HepG2 (cell line): ENCODE measurements around the gene MYO3B. TPM values are rescaled to one million over a fixed set of nuclear protein-coding genes. Genes with fewer than 3 reads are reported as not detected.

ENCODE experiments used
- ATAC-seq: fragments of 200-7000 bp; cut with Tn5 transposase; 3 replicates; pipeline ENCODE4 v1.9.1; 2020; ENCODE audit warnings: mild to moderate bottlenecking, moderate library complexity
- BruUV-seq: library from RNA; stranded (reverse); fragments of 400-500 nt; replicated peaks from 2 replicates; lab custom pipeline; 2021; lab: Mats Ljungman, UMichigan
- CTCF ChIA-PET: fragments of 300-600 bp; formaldehyde crosslinking; extraction: SDS; loops from one replicate; lab custom pipeline; 2021; ENCODE audit warnings: low total read pairs, inconsistent platforms, low intra/inter-chr PET ratio; lab: Yijun Ruan, JAX
- POLR2A ChIA-PET: fragments of 350-600 bp; sonication (Branson Sonifier 250); formaldehyde crosslinking; loops from one replicate; lab custom pipeline; 2020; ENCODE audit warnings: antibody characterized with exemption, inconsistent platforms; lab: Yijun Ruan, JAX
- DNase-seq: peaks from one replicate; pipeline ENCODE4 v3.0.0-alpha.2; 2015; ENCODE audit warnings: low spot score
- FAIRE-seq: peaks from 3 replicates; lab custom pipeline; 2011; peaks lifted over from hg19 to GRCh38; lab: Jason Lieb, UNC
- H2AFZ ChIP-seq: one replicate; pipeline ENCODE4 v1.6.1; 2011; ENCODE audit warnings: low read length, inconsistent platforms
- H3K27ac ChIP-seq: fragments of 300-600 bp; 3 replicates; pipeline ENCODE4 v1.8.0; 2011; ENCODE audit warnings: mixed run types, mild to moderate bottlenecking, mixed read lengths, low read length, inconsistent platforms; ENCODE audit not compliant: insufficient read depth; ENCODE audit errors: extremely low read length
- H3K27me3 ChIP-seq, 2 experiments: fragments of 200-600 bp in 1 of 2; 2 replicates in 1 of 2; 3 replicates in 1 of 2; pipeline versions ENCODE4 v1.6.0 to v1.8.0; 2011; ENCODE audit warnings: low read length in 2 of 2, mild to moderate bottlenecking in 2 of 2, moderate library complexity in 2 of 2, inconsistent platforms in 1 of 2; ENCODE audit not compliant: insufficient read depth in 2 of 2, control insufficient read depth in 1 of 2
- H3K36me3 ChIP-seq, 2 experiments: fragments of 200-600 bp in 1 of 2; replicated peaks in 1 of 2; 2 replicates in 1 of 2; 3 replicates in 1 of 2; pipeline versions ENCODE4 v1.5.1 to v1.8.0; 2011; ENCODE audit warnings: low read length in 2 of 2, inconsistent platforms in 1 of 2; ENCODE audit not compliant: insufficient read depth in 2 of 2, control insufficient read depth in 1 of 2
- H3K4me1 ChIP-seq: 2 replicates; pipeline ENCODE4 v1.5.1; 2012; ENCODE audit warnings: low read length, inconsistent platforms; ENCODE audit not compliant: insufficient read depth
- H3K4me2 ChIP-seq: 2 replicates; pipeline ENCODE4 v1.6.0; 2011; ENCODE audit warnings: low read depth, low read length, inconsistent platforms
- H3K4me3 ChIP-seq, 3 experiments: fragments of 200-600 bp in 1 of 3; sonication (generic), shearing (Covaris generic) in 1 of 3; replicated peaks in 1 of 3; 2 replicates each; pipeline ENCODE4 v1.5.1; 2011 to 2016; ENCODE audit warnings: low read length in 3 of 3, inconsistent platforms in 2 of 3, low read depth in 2 of 3, mild to moderate bottlenecking in 2 of 3, control low read depth in 1 of 3, mixed read lengths in 1 of 3; ENCODE audit not compliant: insufficient read depth in 1 of 3
- H3K79me2 ChIP-seq: one replicate; pipeline ENCODE4 v1.6.1; 2011; ENCODE audit warnings: low read length, inconsistent platforms; ENCODE audit not compliant: insufficient read depth
- H3K9ac ChIP-seq: 2 replicates; pipeline ENCODE4 v1.6.0; 2011; ENCODE audit warnings: mild to moderate bottlenecking, low read depth, low read length, inconsistent platforms; ENCODE audit not compliant: insufficient read depth
- H3K9me3 ChIP-seq: 2 replicates; pipeline ENCODE4 v1.5.1; 2012; ENCODE audit warnings: mild to moderate bottlenecking, low read length
- H4K20me1 ChIP-seq: 2 replicates; pipeline ENCODE4 v1.6.0; 2011; ENCODE audit warnings: inconsistent platforms, mild to moderate bottlenecking, low read length, moderate library complexity; ENCODE audit not compliant: insufficient read depth
- EEA1 ChIP-seq: sonication (generic); formaldehyde crosslinking; IDR thresholded peaks from 2 replicates; pipeline ENCODE4 v1.5.1; 2020; ENCODE audit warnings: mild to moderate bottlenecking, missing genetic modification reagents, borderline replicate concordance
- KDM1A ChIP-seq: IDR thresholded peaks from 2 replicates; pipeline ENCODE4 v1.6.1; 2016; ENCODE audit warnings: missing compliant biosample characterization
- KDM5B ChIP-seq: sonication (generic); formaldehyde crosslinking; IDR thresholded peaks from 2 replicates; pipeline ENCODE4 v1.4.0; 2020; ENCODE audit warnings: missing genetic modification reagents, mild to moderate bottlenecking, borderline replicate concordance
- KDM6A ChIP-seq: IDR thresholded peaks from 2 replicates; pipeline ENCODE4 v1.6.1; 2016; ENCODE audit warnings: low read depth
- MAF1 ChIP-seq: sonication (generic); formaldehyde crosslinking; IDR thresholded peaks from 2 replicates; pipeline ENCODE4 v1.5.0; 2020; ENCODE audit warnings: missing genetic modification reagents, borderline replicate concordance
- MED8 ChIP-seq: sonication (generic); formaldehyde crosslinking; IDR thresholded peaks from 2 replicates; pipeline ENCODE4 v1.8.1; 2023; ENCODE audit warnings: mild to moderate bottlenecking, missing genetic modification reagents; ENCODE audit not compliant: insufficient replicate concordance
- NFE2 ChIP-seq: sonication (generic); formaldehyde crosslinking; IDR thresholded peaks from 2 replicates; pipeline ENCODE4 v1.4.0; 2020; ENCODE audit warnings: missing genetic modification reagents
- PLRG1 ChIP-seq: fragments of 450-650 bp; conservative IDR thresholded peaks from 2 replicates; pipeline ENCODE4 v1.6.1; 2016
- SALL1 ChIP-seq: sonication (generic); formaldehyde crosslinking; IDR thresholded peaks from 2 replicates; pipeline ENCODE4 v1.8.0; 2022; ENCODE audit warnings: mild to moderate bottlenecking, missing genetic modification reagents
- ZNF33A ChIP-seq: sonication (generic); formaldehyde crosslinking; IDR thresholded peaks from 2 replicates; pipeline ENCODE4 v1.5.1; 2020; ENCODE audit warnings: missing genetic modification reagents, mild to moderate bottlenecking, moderate library complexity, borderline replicate concordance
- ZNF407 ChIP-seq: sonication (generic); formaldehyde crosslinking; IDR thresholded peaks from one replicate; pipeline ENCODE4 v1.5.1; 2020; ENCODE audit warnings: mild to moderate bottlenecking, missing genetic modification reagents; ENCODE audit errors: not compliant biosample characterization
- ZNF512 ChIP-seq: sonication (generic); formaldehyde crosslinking; IDR thresholded peaks from 2 replicates; pipeline ENCODE4 v1.4.0; 2020; ENCODE audit warnings: mild to moderate bottlenecking, missing genetic modification reagents
- ZNF713 ChIP-seq: sonication (generic); formaldehyde crosslinking; IDR thresholded peaks from 2 replicates; pipeline ENCODE4 v1.4.0; 2020; ENCODE audit warnings: mild to moderate bottlenecking, missing genetic modification reagents
- ZNF724P ChIP-seq: sonication (generic); formaldehyde crosslinking; IDR thresholded peaks from 2 replicates; pipeline ENCODE4 v1.8.0; 2022; ENCODE audit warnings: missing genetic modification reagents, borderline replicate concordance
- in situ Hi-C: cut with HindIII; loops from 2 replicates; pipeline ENCODE4 v1.10.0; 2017; ENCODE audit warnings: low pct_unique_long_range_greater_than_20kb; ENCODE audit not compliant: extremely low pct_ligation_motif_present
- intact Hi-C: fragments of 100-400 bp; cut with micrococcal nuclease; formaldehyde crosslinking; loops from one replicate; pipeline ENCODE4 v1.10.0; 2022; ENCODE audit not compliant: unreplicated experiment
- polyA plus RNA-seq, 8 experiments: library from polyadenylated mRNA; depleted of rRNA in 3 of 8; stranded (reverse) in 7 of 8; unstranded in 1 of 8; fragments of >200 nt; fragmentation: Illumina TruSeq in 4 of 8; extraction: Trizol in 4 of 8; gene quantifications; 2 replicates each; pipeline versions ENCODE4 v1.2.1 to v1.2.3, GENCODE V29; 2011 to 2016; ENCODE audit warnings: low read depth in 4 of 8, missing spikeins in 1 of 8, mixed read lengths in 1 of 8; ENCODE audit not compliant: insufficient read depth in 1 of 8
- total RNA-seq, 5 experiments: library from RNA; depleted of rRNA; stranded (reverse); fragments of >200 nt; fragmentation: Illumina TruSeq; extraction: Trizol; gene quantifications; 2 replicates each; pipeline ENCODE4 v1.2.3, GENCODE V29; 2016; ENCODE audit warnings: low read depth in 1 of 5

The MYO3B gene
- total and polyA plus RNA-seq, 2 of the 13 experiments (the other 11 are each of a cell fraction or from before 2014, with no cell fraction given), result 0.01 TPM; not detected in 1

GRCh38 chr2:170250584-170250983 is 72.6 kb downstream of the MYO3B start (continued):
- no peak for TF ChIP-seq ZNF512
- no peak for TF ChIP-seq KDM6A (CRISPR knock-in tag)
- no peak for TF ChIP-seq PLRG1
- TF ChIP-seq ZNF713 (CRISPR knock-in tag), result no peak
- TF ChIP-seq ZNF33A (CRISPR knock-in tag), result no peak
- no peak for TF ChIP-seq NFE2 (CRISPR knock-in tag)

- H3K27me3 ChIP-seq, result peaks cover 0 to 8% of the 10 kb centered on the region in 2 experiments; a peak in 1 of 5 replicates
- intact Hi-C loops, result no loop called here
- BruUV-seq, result no TSS peak
- ChIA-PET CTCF (no interaction called here), POLR2A (no interaction called here)
- ATAC-seq, result no peak
- FAIRE-seq, result no peak
- no peaks in the 10 kb centered on the region for H3K79me2 ChIP-seq
- no peak for DNase-seq
- H3K27ac ChIP-seq, result no peak overlapping the region
- in situ Hi-C loops, result no loop called here
- no peak overlapping the region for H3K9ac ChIP-seq
- no peak overlapping the region for H3K4me2 ChIP-seq
- no peaks in the 10 kb centered on the region for H3K36me3 ChIP-seq
- no peak overlapping the region for H3K4me3 ChIP-seq
- H4K20me1 ChIP-seq, result no peaks in the 10 kb centered on the region
- H3K4me1 ChIP-seq, result no peaks in the 10 kb centered on the region
- H3K9me3 ChIP-seq, result no peaks in the 10 kb centered on the region
- no peak overlapping the region for H2AFZ ChIP-seq
- TF ChIP-seq ZNF724P (CRISPR knock-in tag), result no peak
- no peak for TF ChIP-seq EEA1
- TF ChIP-seq ZNF407 (CRISPR knock-in tag), result no peak
- no peak for TF ChIP-seq MED8 (CRISPR knock-in tag)
- TF ChIP-seq SALL1, result no peak
- TF ChIP-seq KDM5B (CRISPR knock-in tag), result no peak
- no peak for TF ChIP-seq MAF1 (CRISPR knock-in tag)
- TF ChIP-seq KDM1A, result no peak
These were observed 74.5 kb downstream of the MYO3B start for GRCh38 chr2:170252414-170252813.
